ENCODE measurements around the gene SYN1.

GRCh38 chrX:47662144-47662657 lies 42.5 kb upstream of the SYN1 start:
- TF ChIP-seq CTCF (IDR thresholded peaks at IDR 0.05) (no peak), POLR2A (IDR thresholded peaks at IDR 0.05) (no peak)
